SKM-1 (cell line): ENCODE results near the gene DGKD.
"Not testable (repeated sequence)": the region's sequence is repeated elsewhere in the genome, so short reads cannot be mapped to it uniquely, and the experiment has no call there.

Experiments used
- DNase-seq: peaks from one replicate; lab custom pipeline; 2025; ENCODE audit not compliant: unreplicated experiment; lab: John Stamatoyannopoulos, UW

The DGKD gene

GRCh38 chr2:233353769-233354499 is at the start of gene DGKD:
TSS of gene DGKD (plus strand) at chr2:233354494. CDS start at chr2:233354519, 25 bp downstream.
- DNase-seq = no peak

- DNase-seq = no peak
Measured at GRCh38 chr2:233307565-233307964, 46.7 kb upstream of the DGKD start, which contains the start of gene SAG. TSS of gene SAG (plus strand) at chr2:233307816. CDS start at chr2:233309190, 1,374 bp downstream.

- DNase-seq = no peak
Measured at GRCh38 chr2:233311241-233311926, 42.9 kb upstream of the DGKD start.

GRCh38 chr2:233312874-233313273 is 41.4 kb upstream of the DGKD start:
- no peak for DNase-seq

GRCh38 chr2:233314180-233314925 is 39.9 kb upstream of the DGKD start:
- no peak for DNase-seq

GRCh38 chr2:233317196-233317943 is 36.9 kb upstream of the DGKD start:
- DNase-seq = no peak

- DNase-seq = no peak
Measured at GRCh38 chr2:233319256-233319655, 35.0 kb upstream of the DGKD start.

GRCh38 chr2:233320470-233320869 is 33.8 kb upstream of the DGKD start:
- DNase-seq = no peak

- no peak for DNase-seq
Measured at GRCh38 chr2:233321166-233321565, 33.1 kb upstream of the DGKD start.

- no peak for DNase-seq
Measured at GRCh38 chr2:233323851-233324250, 30.4 kb upstream of the DGKD start.

- DNase-seq = no peak
Measured at GRCh38 chr2:233325256-233325655, 29.0 kb upstream of the DGKD start.

- no peak for DNase-seq
Measured at GRCh38 chr2:233325814-233326213, 28.5 kb upstream of the DGKD start.

GRCh38 chr2:233326500-233326899 is 27.8 kb upstream of the DGKD start:
- no peak for DNase-seq

- DNase-seq = no peak
Measured at GRCh38 chr2:233328922-233329321, 25.4 kb upstream of the DGKD start.

- no peak for DNase-seq
Measured at GRCh38 chr2:233329489-233330135, 24.7 kb upstream of the DGKD start.

- DNase-seq = peak; percentile 99
Measured at GRCh38 chr2:233331536-233331935, 22.8 kb upstream of the DGKD start.

GRCh38 chr2:233332125-233332524 is 22.2 kb upstream of the DGKD start:
- no peak for DNase-seq

- no peak for DNase-seq
Measured at GRCh38 chr2:233334915-233335314, 19.4 kb upstream of the DGKD start.

GRCh38 chr2:233336091-233336490 is 18.2 kb upstream of the DGKD start:
- not testable (repeated sequence) for DNase-seq

GRCh38 chr2:233336541-233336940 is 17.8 kb upstream of the DGKD start:
- DNase-seq = no peak

- DNase-seq = no peak
Measured at GRCh38 chr2:233338046-233338445, 16.2 kb upstream of the DGKD start.
